Neural crest cell (in vitro differentiated cells): ENCODE results near the gene PRKCB. TPM values are rescaled to one million over a fixed set of nuclear protein-coding genes. Genes with fewer than 3 reads are reported as not detected.

Source experiments
- DNase-seq: peaks from one replicate; pipeline ENCODE4 v3.0.0; 2021; ENCODE audit warnings: low read depth, mixed read lengths, low spot score
- H3K27ac Mint-ChIP-seq: one replicate; pipeline ENCODE4 v1.8.0; 2021; ENCODE audit warnings: mild to moderate bottlenecking, mixed read lengths; ENCODE audit not compliant: unreplicated experiment
- H3K27me3 Mint-ChIP-seq: 2 replicates; pipeline ENCODE4 v1.8.0; 2021; ENCODE audit warnings: low read depth, mild to moderate bottlenecking, mixed read lengths
- H3K36me3 Mint-ChIP-seq: 2 replicates; pipeline ENCODE4 v1.8.0; 2021; ENCODE audit warnings: low read depth, mild to moderate bottlenecking, mixed read lengths
- H3K4me1 Mint-ChIP-seq: 2 replicates; pipeline ENCODE4 v1.8.0; 2021; ENCODE audit warnings: mixed read lengths
- H3K4me3 Mint-ChIP-seq: one replicate; pipeline ENCODE4 v1.8.0; 2021; ENCODE audit warnings: mild to moderate bottlenecking, mixed read lengths
- H3K9me3 Mint-ChIP-seq: 2 replicates; pipeline ENCODE4 v1.8.0; 2021; ENCODE audit warnings: mixed read lengths
- CTCF ChIP-seq: fragments of 200-600 bp; sonication (generic); conservative IDR thresholded peaks from 2 replicates; pipeline ENCODE4 v1.5.0; 2021; ENCODE audit warnings: antibody characterized with exemption, mild to moderate bottlenecking
- total RNA-seq: library from RNA; stranded (reverse); gene quantifications from 2 replicates; pipeline ENCODE4 v1.2.1, GENCODE V29; 2021

Gene PRKCB
- total RNA-seq, 1 donor from 2014 or later: 0.77 TPM

- H3K27ac Mint-ChIP-seq: no peak overlapping the region
- no peaks in the 10 kb centered on the region for H3K36me3 Mint-ChIP-seq
- no peak for TF ChIP-seq CTCF
- H3K27me3 Mint-ChIP-seq: peaks cover 7% of the 10 kb centered on the region
- no peaks in the 10 kb centered on the region for H3K9me3 Mint-ChIP-seq
- H3K4me3 Mint-ChIP-seq: no peak overlapping the region
- no peaks in the 10 kb centered on the region for H3K4me1 Mint-ChIP-seq
- DNase-seq: no peak
Observed at GRCh38 chr16:23874613-23875294, 39.0 kb downstream of the PRKCB start.

- H3K27ac Mint-ChIP-seq: no peak overlapping the region
- no peak for DNase-seq
- no peaks in the 10 kb centered on the region for H3K9me3 Mint-ChIP-seq
- H3K27me3 Mint-ChIP-seq: peaks cover 7% of the 10 kb centered on the region
- no peaks in the 10 kb centered on the region for H3K4me1 Mint-ChIP-seq
- no peak for TF ChIP-seq CTCF
- H3K36me3 Mint-ChIP-seq: no peaks in the 10 kb centered on the region
- H3K4me3 Mint-ChIP-seq: no peak overlapping the region
Observed at GRCh38 chr16:23876256-23876896, 40.6 kb downstream of the PRKCB start.

- Mint-ChIP-seq H3K4me3 (no peak overlapping the region), H3K36me3 (no peaks in the 10 kb centered on the region), H3K27ac (no peak overlapping the region), H3K9me3 (no peaks in the 10 kb centered on the region), H3K4me1 (no peaks in the 10 kb centered on the region), H3K27me3 (peaks cover 7% of the 10 kb centered on the region)
- no peak for DNase-seq
- no peak for TF ChIP-seq CTCF
Observed at GRCh38 chr16:23877107-23878070, 41.6 kb downstream of the PRKCB start.

GRCh38 chr16:23879735-23880373 lies 44.1 kb downstream of the PRKCB start:
- no peak for TF ChIP-seq CTCF
- H3K4me3 Mint-ChIP-seq: no peak overlapping the region
- H3K9me3 Mint-ChIP-seq: no peaks in the 10 kb centered on the region
- H3K27ac Mint-ChIP-seq: no peak overlapping the region
- no peaks in the 10 kb centered on the region for H3K36me3 Mint-ChIP-seq
- H3K4me1 Mint-ChIP-seq: no peaks in the 10 kb centered on the region
- no peak for DNase-seq
- H3K27me3 Mint-ChIP-seq: peaks cover 7% of the 10 kb centered on the region

GRCh38 chr16:23889189-23889588 lies 53.4 kb downstream of the PRKCB start:
- DNase-seq: no peak
- no peak for TF ChIP-seq CTCF
- Mint-ChIP-seq H3K27me3 (no peaks in the 10 kb centered on the region), H3K27ac (no peak overlapping the region), H3K36me3 (no peaks in the 10 kb centered on the region), H3K9me3 (no peaks in the 10 kb centered on the region), H3K4me3 (no peak overlapping the region), H3K4me1 (no peaks in the 10 kb centered on the region)
